ENCODE measurements around the gene ARHGEF38.

GRCh38 chr4:105563352-105563751 lies 10.9 kb downstream of the ARHGEF38 start:
- TF ChIP-seq POLR2A (IDR thresholded peaks at IDR 0.05) (no peak), POLR2AphosphoS5 (IDR thresholded peaks at IDR 0.05) (no peak)
